Stimulated activated CD8-positive, alpha-beta memory T cell treated with anti-CD3 and anti-CD28 coated beads, Interleukin-7, amount 100 ng/mL, for 4 hours (primary cell): ENCODE data around the gene PRH2.

Experiments used
- DNase-seq, 2 donors: peaks; one replicate each; pipeline ENCODE4 v3.0.0-alpha.2; 2020; ENCODE audit warnings: low read depth in 2 of 2

Gene PRH2

GRCh38 chr12:10928746-10929286 lies at the start of gene PRH2:
TSS of gene PRH2 (plus strand) at chr12:10929236. CDS start at chr12:10929274, 38 bp downstream.
- DNase-seq = no peak

- no peak for DNase-seq
These were observed 44.8 kb upstream of the PRH2 start, which contains the start of gene PRH1 for GRCh38 chr12:10884086-10884725. TSS of gene PRH1 (minus strand) at chr12:10884255. CDS start at chr12:10884217, 38 bp downstream.

DNA sequence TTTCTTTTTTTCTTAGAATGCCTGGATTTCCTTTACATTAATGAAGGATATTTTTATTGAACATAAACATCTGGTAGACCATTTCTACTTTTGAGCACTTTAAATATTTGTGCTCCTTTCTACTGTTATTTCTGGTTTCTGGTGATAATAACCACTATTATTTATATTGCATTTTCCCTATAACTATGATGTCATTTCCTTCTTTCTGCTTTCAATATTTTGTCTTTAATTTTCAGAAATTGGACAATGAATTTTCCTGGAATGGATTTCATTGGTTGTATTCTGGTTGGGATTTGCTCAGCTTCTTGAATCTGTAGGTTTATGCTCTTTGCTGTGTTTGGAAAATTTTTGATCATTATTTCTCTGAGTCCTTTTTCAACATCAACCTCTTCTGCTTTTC lies 39.8 kb upstream of the PRH2 start:
- no peak for DNase-seq

- no peak for DNase-seq
These were observed 37.1 kb upstream of the PRH2 start for GRCh38 chr12:10891937-10892336.

GRCh38 chr12:10896854-10897253 lies 32.2 kb upstream of the PRH2 start:
- DNase-seq = no peak

DNA sequence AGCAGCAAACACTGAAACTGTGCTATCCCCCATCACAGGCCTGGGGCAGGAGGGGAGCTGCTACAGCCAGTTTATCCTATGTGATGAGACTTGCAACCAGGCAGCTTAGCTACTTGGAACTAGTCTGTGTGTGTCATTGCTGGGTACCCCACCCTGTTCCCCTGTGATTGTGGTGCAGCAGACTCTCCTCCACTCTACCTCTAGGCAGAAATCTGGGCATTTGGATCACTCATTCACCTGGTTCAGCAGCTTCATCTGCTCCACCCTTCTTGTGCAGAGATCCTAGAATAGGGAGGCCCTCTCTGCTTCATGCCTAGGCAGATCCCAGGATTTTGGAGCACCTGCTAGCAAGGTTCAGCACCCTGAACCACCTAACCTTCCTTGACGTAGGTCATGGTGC lies 28.5 kb upstream of the PRH2 start:
- no peak for DNase-seq

- no peak for DNase-seq
These were observed 28.1 kb upstream of the PRH2 start for GRCh38 chr12:10900972-10901371.

DNA sequence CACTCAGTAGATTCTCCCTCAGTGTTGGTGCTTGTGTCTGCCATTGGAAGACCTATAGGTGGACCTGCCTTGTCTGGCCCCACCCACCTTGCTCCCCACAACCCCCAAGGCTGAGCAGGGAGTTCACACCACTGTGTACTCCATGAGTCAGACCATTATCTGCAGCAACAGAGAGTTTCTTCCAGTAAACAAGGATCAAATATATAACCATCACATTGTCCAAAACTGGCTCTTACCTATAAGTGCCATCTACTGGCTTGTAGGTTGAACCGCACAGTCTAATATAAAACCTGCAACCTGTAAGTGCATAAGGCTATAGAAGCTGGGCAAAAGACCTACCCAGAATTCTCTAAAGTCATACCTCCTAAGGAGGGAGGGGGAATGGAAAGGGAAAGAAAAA lies 27.6 kb upstream of the PRH2 start:
- DNase-seq = no peak

- no peak for DNase-seq
These were observed 24.4 kb upstream of the PRH2 start for GRCh38 chr12:10904686-10905085.

DNA sequence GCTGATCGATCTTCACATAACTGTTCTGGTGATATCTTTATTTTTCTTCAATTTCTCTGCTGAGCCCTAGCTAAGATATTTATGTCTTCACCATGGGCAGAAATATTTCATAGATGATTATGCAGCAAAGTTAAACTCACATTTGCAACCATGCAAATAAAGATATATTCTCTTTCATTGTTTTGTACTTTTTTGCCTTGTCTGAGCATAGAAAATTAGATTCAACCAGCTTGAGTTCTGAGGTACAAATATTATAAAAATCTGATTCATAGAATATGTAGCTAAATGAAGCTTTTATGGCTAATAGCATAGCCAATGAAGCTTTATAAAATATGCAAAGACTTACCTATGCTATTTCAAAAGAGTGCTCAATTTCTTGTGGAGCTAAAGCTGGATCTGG lies 19.6 kb upstream of the PRH2 start, which contains the start of gene TAS2R13:
Gene TAS2R13, minus strand, starts transcription at position 101 of the 400 bp plus-strand sequence. CDS start 264 bp downstream, outside the sequence.
- DNase-seq = no peak

DNA sequence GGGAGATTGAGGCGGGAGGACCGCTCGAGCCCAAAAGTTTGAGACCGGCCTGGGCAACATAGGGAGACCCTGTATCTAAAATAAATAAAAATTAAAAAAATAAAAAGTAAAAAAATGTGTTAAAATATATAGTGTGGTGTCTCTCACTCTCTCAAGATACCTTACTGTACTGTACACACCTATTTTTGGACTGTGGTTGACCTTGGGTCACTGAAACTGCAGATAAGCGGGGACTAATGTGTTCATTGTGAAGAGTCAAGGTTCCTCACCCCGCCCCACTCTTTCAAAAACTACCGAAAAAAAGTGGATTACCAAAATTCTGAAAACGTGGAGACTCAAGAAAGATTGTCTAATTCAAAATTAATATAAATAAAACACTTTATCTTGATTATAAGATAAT lies 18.7 kb upstream of the PRH2 start:
- DNase-seq = no peak

GRCh38 chr12:10919809-10920208 lies 9.2 kb upstream of the PRH2 start:
- no peak for DNase-seq

- DNase-seq = no peak
These were observed 2.8 kb upstream of the PRH2 start for GRCh38 chr12:10926269-10926668.

DNA sequence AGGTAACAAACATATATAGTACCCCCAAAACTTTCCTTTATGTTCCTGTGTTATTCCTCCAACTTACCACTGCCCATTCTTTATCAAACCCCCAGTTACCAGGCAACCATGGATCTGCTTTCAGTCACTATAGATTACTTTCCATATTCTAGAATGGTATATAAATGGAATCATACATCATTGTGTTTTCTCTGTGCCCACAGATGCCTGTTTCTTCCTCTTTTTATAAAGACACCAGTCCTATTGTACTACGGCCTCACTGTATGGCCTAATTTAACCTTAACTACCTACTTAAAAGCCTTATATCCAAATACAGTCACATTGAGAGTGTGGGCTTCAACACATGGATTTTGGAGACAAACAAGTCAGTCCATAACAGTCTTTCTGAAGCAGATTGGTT lies 7.5 kb downstream of the PRH2 start:
- DNase-seq = no peak

DNA sequence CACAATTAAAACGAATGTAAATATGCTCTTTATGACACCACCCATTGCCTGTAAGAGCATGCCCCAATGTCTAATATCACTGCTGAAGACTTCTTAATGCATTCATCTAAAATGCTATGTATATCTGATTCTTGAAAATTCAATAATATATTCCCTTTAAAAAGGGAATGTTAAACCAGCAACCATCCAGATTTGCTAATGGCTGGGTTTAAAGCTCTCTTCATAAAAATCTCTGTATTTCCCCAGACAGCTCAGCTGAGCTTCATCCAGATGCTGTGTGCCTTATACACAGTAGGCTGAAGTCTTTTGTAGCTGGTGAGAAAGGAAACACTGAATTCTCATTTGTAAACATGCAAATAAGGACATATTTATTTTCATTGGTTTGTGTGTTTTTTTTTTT lies 10.1 kb downstream of the PRH2 start, which contains the start of gene TAS2R14:
Gene TAS2R14, minus strand, starts transcription at position 101 of the 400 bp plus-strand sequence. Its CDS starts 56 bp downstream, at position 45.
- no peak for DNase-seq

GRCh38 chr12:10940389-10940788 lies 11.4 kb downstream of the PRH2 start:
- DNase-seq = no peak

- no peak for DNase-seq
These were observed 12.3 kb downstream of the PRH2 start for GRCh38 chr12:10941369-10941768.

GRCh38 chr12:10941916-10942607 lies 13.0 kb downstream of the PRH2 start:
- DNase-seq = no peak

DNA sequence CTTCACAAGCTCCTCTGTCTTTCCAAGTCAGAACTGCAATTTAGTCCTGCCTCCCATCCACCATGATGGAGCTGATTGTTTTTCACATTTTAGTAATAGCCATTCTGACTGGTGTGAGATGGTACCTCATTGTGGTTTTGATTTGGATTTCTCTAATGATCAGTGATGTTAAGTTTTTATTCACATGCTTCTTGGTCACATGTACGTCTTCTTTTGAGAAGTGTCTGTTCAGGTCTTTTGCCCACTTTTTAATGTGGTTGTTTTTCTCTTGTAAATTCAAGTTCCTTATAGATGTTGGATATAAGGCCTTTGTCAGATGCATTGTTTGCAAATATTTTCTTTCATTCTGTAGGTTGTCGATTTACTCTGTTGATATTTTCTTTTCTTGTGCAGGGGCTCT lies 14.1 kb downstream of the PRH2 start:
- DNase-seq = no peak

DNA sequence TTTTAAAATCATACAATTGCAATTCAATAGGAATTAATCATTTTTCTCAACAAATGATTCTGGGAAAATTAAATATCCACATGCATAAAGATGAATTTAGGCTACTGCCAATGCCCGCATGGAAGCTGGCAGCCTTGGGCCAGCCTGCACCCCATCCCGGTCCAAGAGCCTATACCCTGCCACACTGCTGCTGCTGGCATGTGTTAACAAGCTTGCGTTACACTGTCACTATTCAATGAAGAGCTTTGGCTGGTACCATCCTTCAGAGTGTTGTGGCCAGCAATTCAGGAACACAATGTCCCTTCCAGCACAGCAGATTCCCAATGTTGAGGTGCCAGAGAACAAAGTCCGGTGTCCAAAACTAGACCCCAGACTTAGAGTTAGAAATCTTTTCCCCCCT lies 23.6 kb downstream of the PRH2 start:
- DNase-seq = no peak

GRCh38 chr12:10956085-10956484 lies 27.0 kb downstream of the PRH2 start:
- no peak for DNase-seq

- no peak for DNase-seq
These were observed 28.7 kb downstream of the PRH2 start for GRCh38 chr12:10957741-10958140.

DNA sequence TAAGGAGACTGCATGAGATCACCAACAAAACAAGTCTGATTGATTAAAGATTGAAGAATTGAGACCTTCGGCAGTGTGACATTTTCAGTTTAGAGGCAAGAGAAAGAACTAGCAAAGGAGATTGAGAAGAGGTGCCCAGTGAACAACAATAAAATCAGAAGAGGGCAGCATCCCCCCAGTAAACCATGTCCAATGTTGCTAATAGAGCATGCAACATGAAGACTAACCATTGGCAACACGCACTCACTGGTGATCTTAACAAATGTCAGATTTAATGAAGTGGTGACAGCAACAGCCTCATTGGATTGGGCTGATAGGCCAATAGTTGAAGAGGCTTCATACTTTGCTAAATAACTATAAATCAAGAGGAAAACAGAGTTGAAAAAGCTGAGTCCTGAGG lies 30.8 kb downstream of the PRH2 start:
- DNase-seq = no peak
